ENCODE results near the gene COL1A2. TPM values are rescaled to one million over a fixed set of nuclear protein-coding genes. Genes with fewer than 3 reads are reported as not detected.

Gene COL1A2
- total RNA-seq, 1 donor, result 11,912 TPM

DNA sequence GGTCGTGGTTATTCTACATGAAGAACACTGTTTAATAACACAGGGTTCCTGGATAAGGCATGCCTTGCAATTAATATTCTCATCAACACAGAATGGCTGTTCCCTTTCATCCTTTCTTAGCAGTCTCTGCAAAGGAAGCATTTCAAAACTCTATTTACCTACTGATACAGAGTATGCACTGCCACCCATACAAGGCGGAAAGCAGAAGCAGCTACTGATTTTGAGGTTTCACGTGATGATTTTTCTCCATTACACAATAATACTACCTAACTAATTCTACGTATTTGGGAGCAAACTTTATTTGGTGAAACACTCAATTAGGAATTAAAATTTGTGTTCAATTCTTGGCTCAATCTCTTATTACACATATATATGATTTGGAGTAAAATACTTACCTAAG, 43.0 kb upstream of the COL1A2 start:
- H3K9me3 ChIP-seq (ENCODE audit: low read depth, low read length), result no peaks in the 10 kb centered on the region
- H3K4me3 ChIP-seq (ENCODE audit: insufficient read depth, low read length), result no peak overlapping the region
- DNase-seq (ENCODE audit: insufficient read length, low spot score, missing footprints), result no peak
- no peak overlapping the region for H3K4me2 ChIP-seq (ENCODE audit: insufficient read depth, low read length)
- peaks cover 38% of the 10 kb centered on the region for H3K4me1 ChIP-seq (ENCODE audit: insufficient read depth, low read length)
- H3K36me3 ChIP-seq (ENCODE audit: insufficient read depth, low read length), result no peaks in the 10 kb centered on the region
- no peaks in the 10 kb centered on the region for H3K27me3 ChIP-seq (ENCODE audit: insufficient read depth, low read length)
- no peaks in the 10 kb centered on the region for H3K79me2 ChIP-seq (ENCODE audit: insufficient read depth, low read length)
- H4K20me1 ChIP-seq (ENCODE audit: insufficient read depth, low read length), result no peaks in the 10 kb centered on the region
- TF ChIP-seq CTCF (IDR thresholded peaks at IDR 0.05; ENCODE audit: extremely low read depth, low read depth, low read length), result no peak
- no peak overlapping the region for H3K27ac ChIP-seq (ENCODE audit: low read depth, low read length)
- no peak overlapping the region for H2AFZ ChIP-seq (ENCODE audit: low read length)

- H3K4me3 ChIP-seq (ENCODE audit: insufficient read depth, low read length), result no peak overlapping the region
- H2AFZ ChIP-seq (ENCODE audit: low read length), result no peak overlapping the region
- no peak for DNase-seq (ENCODE audit: insufficient read length, low spot score, missing footprints)
- no peaks in the 10 kb centered on the region for H3K79me2 ChIP-seq (ENCODE audit: insufficient read depth, low read length)
- H3K27me3 ChIP-seq (ENCODE audit: insufficient read depth, low read length), result no peaks in the 10 kb centered on the region
- no peaks in the 10 kb centered on the region for H3K9me3 ChIP-seq (ENCODE audit: low read depth, low read length)
- no peak overlapping the region for H3K27ac ChIP-seq (ENCODE audit: low read depth, low read length)
- no peak overlapping the region for H3K4me2 ChIP-seq (ENCODE audit: insufficient read depth, low read length)
- H3K4me1 ChIP-seq (ENCODE audit: insufficient read depth, low read length), result peaks cover 37% of the 10 kb centered on the region
- no peaks in the 10 kb centered on the region for H3K36me3 ChIP-seq (ENCODE audit: insufficient read depth, low read length)
- no peaks in the 10 kb centered on the region for H4K20me1 ChIP-seq (ENCODE audit: insufficient read depth, low read length)
- no peak for TF ChIP-seq CTCF (IDR thresholded peaks at IDR 0.05; ENCODE audit: extremely low read depth, low read depth, low read length)
Measured at GRCh38 chr7:94352887-94353286, 41.8 kb upstream of the COL1A2 start.

- TF ChIP-seq CTCF (IDR thresholded peaks at IDR 0.05; ENCODE audit: extremely low read depth, low read depth, low read length), result no peak
- no peaks in the 10 kb centered on the region for H3K36me3 ChIP-seq (ENCODE audit: insufficient read depth, low read length)
- H3K4me3 ChIP-seq (ENCODE audit: insufficient read depth, low read length), result no peak overlapping the region
- no peaks in the 10 kb centered on the region for H3K9me3 ChIP-seq (ENCODE audit: low read depth, low read length)
- H3K4me1 ChIP-seq (ENCODE audit: insufficient read depth, low read length), result peaks cover 26% of the 10 kb centered on the region
- peak overlapping the region; percentile 30 for H3K4me2 ChIP-seq (ENCODE audit: insufficient read depth, low read length)
- no peaks in the 10 kb centered on the region for H3K79me2 ChIP-seq (ENCODE audit: insufficient read depth, low read length)
- peak overlapping the region; percentile 34 for H3K27ac ChIP-seq (ENCODE audit: low read depth, low read length)
- DNase-seq (ENCODE audit: insufficient read length, low spot score, missing footprints), result no peak
- H3K27me3 ChIP-seq (ENCODE audit: insufficient read depth, low read length), result no peaks in the 10 kb centered on the region
- peak overlapping the region; percentile 75 for H2AFZ ChIP-seq (ENCODE audit: low read length)
- H4K20me1 ChIP-seq (ENCODE audit: insufficient read depth, low read length), result no peaks in the 10 kb centered on the region
Measured at GRCh38 chr7:94354953-94355352, 39.7 kb upstream of the COL1A2 start.

DNA sequence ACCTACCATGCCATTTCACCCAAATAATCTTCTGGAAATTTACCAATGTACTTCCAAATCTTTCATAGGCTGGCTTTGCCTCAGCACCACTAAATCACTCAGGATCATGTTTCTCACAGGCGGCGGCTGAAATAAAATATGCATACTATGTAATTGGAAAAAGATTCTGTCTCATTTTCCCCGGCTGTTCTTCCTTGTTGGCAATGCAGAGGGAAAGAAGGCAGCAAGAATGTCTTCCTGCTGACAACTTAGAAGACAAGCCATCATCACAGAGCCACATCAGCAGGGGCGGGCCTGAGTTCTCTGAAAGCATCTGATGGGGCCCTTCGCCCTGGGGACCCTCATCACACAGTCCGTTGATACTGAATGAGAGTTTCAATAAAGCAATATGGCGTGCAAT, 39.2 kb upstream of the COL1A2 start:
- DNase-seq (ENCODE audit: insufficient read length, low spot score, missing footprints), result no peak
- H3K27me3 ChIP-seq (ENCODE audit: insufficient read depth, low read length), result no peaks in the 10 kb centered on the region
- H3K36me3 ChIP-seq (ENCODE audit: insufficient read depth, low read length), result no peaks in the 10 kb centered on the region
- peak overlapping the region; percentile 30 for H3K4me2 ChIP-seq (ENCODE audit: insufficient read depth, low read length)
- H2AFZ ChIP-seq (ENCODE audit: low read length), result peak overlapping the region; percentile 75
- no peak overlapping the region for H3K4me3 ChIP-seq (ENCODE audit: insufficient read depth, low read length)
- no peak for TF ChIP-seq CTCF (IDR thresholded peaks at IDR 0.05; ENCODE audit: extremely low read depth, low read depth, low read length)
- no peaks in the 10 kb centered on the region for H3K9me3 ChIP-seq (ENCODE audit: low read depth, low read length)
- H3K4me1 ChIP-seq (ENCODE audit: insufficient read depth, low read length), result peaks cover 26% of the 10 kb centered on the region
- H4K20me1 ChIP-seq (ENCODE audit: insufficient read depth, low read length), result no peaks in the 10 kb centered on the region
- no peaks in the 10 kb centered on the region for H3K79me2 ChIP-seq (ENCODE audit: insufficient read depth, low read length)
- peak overlapping the region; percentile 34 for H3K27ac ChIP-seq (ENCODE audit: low read depth, low read length)
